MM.1S (cell line): ENCODE results near the gene TEKTIP1.

Experiments used
- DNase-seq: peaks from one replicate; pipeline ENCODE4 v3.0.0-alpha.2; 2015
- H2AFZ ChIP-seq: fragments of 300-600 bp; sonication (generic); 2 replicates; pipeline ENCODE4 v1.6.0; 2016; ENCODE audit warnings: antibody characterized with exemption, low read length
- H3F3A ChIP-seq: fragments of 300-600 bp; sonication (generic); 2 replicates; pipeline ENCODE4 v1.6.1; 2016; ENCODE audit warnings: mild to moderate bottlenecking, antibody characterized with exemption, low read length, moderate library complexity, mixed read lengths; ENCODE audit not compliant: insufficient read depth
- H3K27ac ChIP-seq: fragments of 300-600 bp; sonication (generic); 2 replicates; pipeline ENCODE4 v1.5.1; 2016; ENCODE audit warnings: mild to moderate bottlenecking, low read length
- H3K27me3 ChIP-seq: fragments of 300-600 bp; sonication (generic); replicated peaks from 2 replicates; pipeline ENCODE4 v1.6.0; 2016; ENCODE audit warnings: low read length; ENCODE audit not compliant: insufficient read depth
- H3K36me3 ChIP-seq: fragments of 300-600 bp; sonication (generic); replicated peaks from 2 replicates; pipeline ENCODE4 v1.6.1; 2016; ENCODE audit warnings: mild to moderate bottlenecking, low read length, mixed read lengths; ENCODE audit not compliant: insufficient read depth
- H3K4me1 ChIP-seq: fragments of 300-600 bp; sonication (generic); 2 replicates; pipeline ENCODE4 v1.6.1; 2016; ENCODE audit warnings: low read length, mixed read lengths
- H3K4me2 ChIP-seq: fragments of 300-600 bp; sonication (generic); 2 replicates; pipeline ENCODE4 v1.6.0; 2016; ENCODE audit warnings: low read depth, low read length
- H3K4me3 ChIP-seq: fragments of 300-600 bp; sonication (generic); 2 replicates; pipeline ENCODE4 v1.5.1; 2016; ENCODE audit warnings: low read length, mixed read lengths
- H3K79me2 ChIP-seq: fragments of 300-600 bp; sonication (generic); 2 replicates; pipeline ENCODE4 v1.6.1; 2016; ENCODE audit warnings: mixed run types, low read length, mixed read lengths
- H3K9ac ChIP-seq: fragments of 300-600 bp; sonication (generic); 2 replicates; pipeline ENCODE4 v1.6.1; 2016; ENCODE audit warnings: low read length, mixed read lengths
- H3K9me2 ChIP-seq: fragments of 300-600 bp; sonication (generic); replicated peaks from 2 replicates; pipeline ENCODE4 v1.6.1; 2016; ENCODE audit warnings: mild to moderate bottlenecking, low read length, mixed read lengths; ENCODE audit not compliant: insufficient read depth
- H3K9me3 ChIP-seq: fragments of 300-600 bp; sonication (generic); replicated peaks from 2 replicates; pipeline ENCODE4 v1.6.1; 2016; ENCODE audit warnings: mild to moderate bottlenecking, low read length, mixed read lengths; ENCODE audit not compliant: insufficient read depth
- H4K20me1 ChIP-seq: fragments of 300-600 bp; sonication (generic); 2 replicates; pipeline ENCODE4 v1.6.1; 2016; ENCODE audit warnings: mild to moderate bottlenecking, low read length, moderate library complexity, mixed read lengths; ENCODE audit not compliant: insufficient read depth
- EZH2 ChIP-seq: fragments of 300-600 bp; sonication (generic); optimal IDR thresholded peaks from 2 replicates; pipeline ENCODE3; 2017; ENCODE audit warnings: low read depth, mild to moderate bottlenecking, antibody characterized with exemption, low read length, mixed read lengths
- EZH2phosphoT487 ChIP-seq: fragments of 300-600 bp; sonication (generic); IDR thresholded peaks from 2 replicates; pipeline ENCODE4 v1.6.1; 2018; ENCODE audit warnings: antibody characterized with exemption, low read length
- TF ChIP-seq, protein P1 (sequence below): fragments of 300-600 bp; sonication (generic); IDR thresholded peaks from 2 replicates; pipeline ENCODE4 v1.5.1; 2016; ENCODE audit warnings: antibody characterized with exemption, low read length, mixed read lengths

TEKTIP1 gene

GRCh38 chr19:3508771-3509535, 30.0 kb upstream of the TEKTIP1 start:
- H3K27me3 ChIP-seq, result no peaks in the 10 kb centered on the region
- H3K4me2 ChIP-seq, result no peak overlapping the region
- no peaks in the 10 kb centered on the region for H4K20me1 ChIP-seq
- H3K9me3 ChIP-seq, result no peaks in the 10 kb centered on the region
- no peaks in the 10 kb centered on the region for H3F3A ChIP-seq
- H3K4me1 ChIP-seq, result peaks cover 6% of the 10 kb centered on the region
- H3K4me3 ChIP-seq, result no peak overlapping the region
- no peaks in the 10 kb centered on the region for H3K9me2 ChIP-seq
- no peak overlapping the region for H2AFZ ChIP-seq
- H3K9ac ChIP-seq, result no peak overlapping the region
- no peak overlapping the region for H3K27ac ChIP-seq
- no peaks in the 10 kb centered on the region for H3K36me3 ChIP-seq
- H3K79me2 ChIP-seq, result peaks cover 77% of the 10 kb centered on the region
- no peak for DNase-seq
- TF ChIP-seq EZH2phosphoT487 (no peak), EZH2 (no peak)
- TF ChIP-seq, protein P1, sequence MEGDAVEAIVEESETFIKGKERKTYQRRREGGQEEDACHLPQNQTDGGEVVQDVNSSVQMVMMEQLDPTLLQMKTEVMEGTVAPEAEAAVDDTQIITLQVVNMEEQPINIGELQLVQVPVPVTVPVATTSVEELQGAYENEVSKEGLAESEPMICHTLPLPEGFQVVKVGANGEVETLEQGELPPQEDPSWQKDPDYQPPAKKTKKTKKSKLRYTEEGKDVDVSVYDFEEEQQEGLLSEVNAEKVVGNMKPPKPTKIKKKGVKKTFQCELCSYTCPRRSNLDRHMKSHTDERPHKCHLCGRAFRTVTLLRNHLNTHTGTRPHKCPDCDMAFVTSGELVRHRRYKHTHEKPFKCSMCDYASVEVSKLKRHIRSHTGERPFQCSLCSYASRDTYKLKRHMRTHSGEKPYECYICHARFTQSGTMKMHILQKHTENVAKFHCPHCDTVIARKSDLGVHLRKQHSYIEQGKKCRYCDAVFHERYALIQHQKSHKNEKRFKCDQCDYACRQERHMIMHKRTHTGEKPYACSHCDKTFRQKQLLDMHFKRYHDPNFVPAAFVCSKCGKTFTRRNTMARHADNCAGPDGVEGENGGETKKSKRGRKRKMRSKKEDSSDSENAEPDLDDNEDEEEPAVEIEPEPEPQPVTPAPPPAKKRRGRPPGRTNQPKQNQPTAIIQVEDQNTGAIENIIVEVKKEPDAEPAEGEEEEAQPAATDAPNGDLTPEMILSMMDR, result no peak

- Histone ChIP-seq H3K4me3 (no peak overlapping the region), H3K4me2 (no peak overlapping the region), H2AFZ (no peak overlapping the region), H3K27ac (no peak overlapping the region), H4K20me1 (no peaks in the 10 kb centered on the region), H3K9me3 (no peaks in the 10 kb centered on the region), H3K27me3 (no peaks in the 10 kb centered on the region), H3K36me3 (no peaks in the 10 kb centered on the region), H3K79me2 (peaks cover 83% of the 10 kb centered on the region), H3F3A (no peaks in the 10 kb centered on the region), H3K9ac (no peak overlapping the region), H3K9me2 (no peaks in the 10 kb centered on the region), H3K4me1 (peaks cover 6% of the 10 kb centered on the region)
- no peak for DNase-seq
- no peak for TF ChIP-seq EZH2phosphoT487
- TF ChIP-seq, protein P1, result no peak
- no peak for TF ChIP-seq EZH2
Measured at GRCh38 chr19:3509566-3509989, 29.4 kb upstream of the TEKTIP1 start.

DNA sequence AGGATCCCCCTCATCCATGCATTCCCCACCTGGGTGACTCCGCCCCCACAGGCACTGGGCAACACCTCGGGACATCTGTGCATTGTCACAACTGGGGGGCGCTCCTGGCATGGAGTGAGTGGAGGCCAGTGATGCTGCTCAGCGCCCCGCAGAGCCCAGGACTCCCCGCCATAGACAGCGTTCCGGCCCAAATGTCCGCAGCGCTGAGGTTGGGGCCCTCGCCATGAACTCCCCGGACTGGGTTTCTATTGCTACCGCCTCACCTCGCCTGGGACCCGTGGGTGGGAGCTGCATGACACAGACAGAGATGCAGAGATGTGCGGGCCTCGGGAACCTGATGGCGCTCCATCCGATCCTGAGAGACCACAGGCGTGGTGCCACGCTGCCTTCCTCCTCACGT, 28.2 kb upstream of the TEKTIP1 start:
- Histone ChIP-seq H3K79me2 (peaks cover 94% of the 10 kb centered on the region), H2AFZ (no peak overlapping the region), H3K4me3 (no peak overlapping the region), H3K27ac (no peak overlapping the region), H3F3A (no peaks in the 10 kb centered on the region), H3K9me2 (no peaks in the 10 kb centered on the region), H3K27me3 (no peaks in the 10 kb centered on the region), H3K9ac (no peak overlapping the region), H3K36me3 (no peaks in the 10 kb centered on the region), H3K4me1 (peaks cover 6% of the 10 kb centered on the region), H3K9me3 (no peaks in the 10 kb centered on the region), H4K20me1 (no peaks in the 10 kb centered on the region), H3K4me2 (no peak overlapping the region)
- TF ChIP-seq, protein P1, result no peak
- TF ChIP-seq EZH2phosphoT487, result no peak
- no peak for TF ChIP-seq EZH2
- no peak for DNase-seq
